HG02678 (cell line): ENCODE data around the gene HOGA1.

Experiments used
- ATAC-seq: cut with Tn5 transposase; IDR thresholded peaks from one replicate; pipeline ENCODE4 v1.9.1; 2021; ENCODE audit warnings: mild to moderate bottlenecking, moderate library complexity; ENCODE audit not compliant: unreplicated experiment

The HOGA1 gene

GRCh38 chr10:97578171-97578844 is 5.9 kb upstream of the HOGA1 start:
- ATAC-seq: no peak

- ATAC-seq: no peak
Measured at GRCh38 chr10:97580421-97581367, 3.5 kb upstream of the HOGA1 start.

GRCh38 chr10:97582169-97582568 is 2.0 kb upstream of the HOGA1 start:
- ATAC-seq: no peak

- no peak for ATAC-seq
Measured at GRCh38 chr10:97583476-97583875, 713 bp upstream of the HOGA1 start.

GRCh38 chr10:97584798-97585438 is 729 bp downstream of the HOGA1 start:
- no peak for ATAC-seq

- no peak for ATAC-seq
Measured at GRCh38 chr10:97585439-97585811, 1.2 kb downstream of the HOGA1 start.

- ATAC-seq: no peak
Measured at GRCh38 chr10:97587183-97587582, 3.0 kb downstream of the HOGA1 start.

GRCh38 chr10:97589479-97589878 is 5.3 kb downstream of the HOGA1 start, which contains the start of gene C10orf62:
Gene C10orf62, plus strand, starts transcription at chr10:97589721. Its CDS starts 177 bp downstream, at chr10:97589898.
- no peak for ATAC-seq

GRCh38 chr10:97590082-97590747 is 6.0 kb downstream of the HOGA1 start:
- ATAC-seq: no peak

- no peak for ATAC-seq
Measured at GRCh38 chr10:97590748-97591495, 6.7 kb downstream of the HOGA1 start.

GRCh38 chr10:97593421-97593820 is 9.2 kb downstream of the HOGA1 start:
- ATAC-seq: no peak

- ATAC-seq: no peak
Measured at GRCh38 chr10:97596101-97597082, 12.2 kb downstream of the HOGA1 start.

GRCh38 chr10:97597778-97598177 is 13.6 kb downstream of the HOGA1 start:
- no peak for ATAC-seq

GRCh38 chr10:97598407-97599271 is 14.4 kb downstream of the HOGA1 start:
- ATAC-seq: no peak

GRCh38 chr10:97599272-97599619 is 15.1 kb downstream of the HOGA1 start:
- no peak for ATAC-seq

- no peak for ATAC-seq
Measured at GRCh38 chr10:97600616-97601015, 16.4 kb downstream of the HOGA1 start.

GRCh38 chr10:97601268-97602215 is 17.4 kb downstream of the HOGA1 start:
- no peak for ATAC-seq
